Keratinocyte (primary cell): Measurements from ENCODE around the gene ZCCHC13. TPM values are rescaled to one million over a fixed set of nuclear protein-coding genes. Genes with fewer than 3 reads are reported as not detected.

Experiments
- DNase-seq: peaks from one replicate; pipeline ENCODE4 v3.0.0-alpha.2; 2011; ENCODE audit warnings: low read depth, missing footprints, low spot score
- FAIRE-seq: peaks from 2 replicates; lab custom pipeline; 2011; peaks lifted over from hg19 to GRCh38; lab: Jason Lieb, UNC
- H2AFZ ChIP-seq: 2 replicates; pipeline ENCODE4 v1.6.0; 2012; ENCODE audit warnings: low read length, control low read depth, inconsistent platforms; ENCODE audit not compliant: control insufficient read depth
- H3K27ac ChIP-seq: 2 replicates; pipeline ENCODE4 v1.5.1; 2011; ENCODE audit warnings: low read length; ENCODE audit not compliant: control insufficient read depth, insufficient read depth
- H3K27me3 ChIP-seq: 3 replicates; pipeline ENCODE4 v1.6.0; 2011; ENCODE audit warnings: low read length; ENCODE audit not compliant: control insufficient read depth, insufficient read depth; ENCODE audit errors: extremely low read depth
- H3K36me3 ChIP-seq, 2 experiments: 2 replicates in 1 of 2; 3 replicates in 1 of 2; pipeline ENCODE4 v1.5.1; 2011; ENCODE audit warnings: low read length in 2 of 2, mild to moderate bottlenecking in 1 of 2; ENCODE audit not compliant: control insufficient read depth in 2 of 2, insufficient read depth in 2 of 2; ENCODE audit errors: extremely low read depth in 1 of 2
- H3K4me1 ChIP-seq: 3 replicates; pipeline ENCODE4 v1.5.1; 2011; ENCODE audit warnings: low read length; ENCODE audit not compliant: control insufficient read depth, insufficient read depth; ENCODE audit errors: extremely low read depth
- H3K4me2 ChIP-seq: 3 replicates; pipeline ENCODE4 v1.6.0; 2011; ENCODE audit warnings: low read depth, low read length; ENCODE audit not compliant: control insufficient read depth, insufficient read depth; ENCODE audit errors: extremely low read depth
- H3K4me3 ChIP-seq, 3 experiments: fragments of 200-600 bp in 1 of 3; sonication (generic) in 1 of 3; 2 replicates in 2 of 3; 3 replicates in 1 of 3; pipeline ENCODE4 v1.5.1; 2011 to 2016; ENCODE audit warnings: low read length in 3 of 3, mild to moderate bottlenecking in 3 of 3, control low read depth in 2 of 3, inconsistent platforms in 1 of 3, low read depth in 1 of 3, mixed read lengths in 1 of 3, mixed run types in 1 of 3, moderate library complexity in 1 of 3; ENCODE audit not compliant: control insufficient read depth in 2 of 3, insufficient read depth in 2 of 3; ENCODE audit errors: extremely low read depth in 1 of 3
- H3K79me2 ChIP-seq: 2 replicates; pipeline ENCODE4 v1.6.0; 2012; ENCODE audit warnings: low read length; ENCODE audit not compliant: control insufficient read depth, insufficient read depth
- H3K9ac ChIP-seq: 3 replicates; pipeline ENCODE4 v1.6.0; 2011; ENCODE audit warnings: low read length; ENCODE audit not compliant: control insufficient read depth, insufficient read depth; ENCODE audit errors: extremely low read depth
- H3K9me1 ChIP-seq: 3 replicates; pipeline ENCODE4 v1.6.0; 2011; ENCODE audit warnings: low read length; ENCODE audit not compliant: control insufficient read depth, insufficient read depth; ENCODE audit errors: extremely low read depth
- H3K9me3 ChIP-seq: 2 replicates; pipeline ENCODE4 v1.5.1; 2012; ENCODE audit warnings: low read depth, low read length; ENCODE audit not compliant: control insufficient read depth
- H4K20me1 ChIP-seq: 3 replicates; pipeline ENCODE4 v1.6.0; 2011; ENCODE audit warnings: low read length; ENCODE audit not compliant: control insufficient read depth, insufficient read depth; ENCODE audit errors: extremely low read depth
- CTCF ChIP-seq, 3 experiments: IDR thresholded peaks in 1 of 3; conservative IDR thresholded peaks in 1 of 3; optimal IDR thresholded peaks in 1 of 3; 2 replicates in 2 of 3; 3 replicates in 1 of 3; pipeline versions ENCODE3 to v1.5.1; 2011; ENCODE audit warnings: low read length in 3 of 3, mild to moderate bottlenecking in 3 of 3, moderate library complexity in 2 of 3, control low read depth in 1 of 3, inconsistent platforms in 1 of 3; ENCODE audit not compliant: insufficient read depth in 2 of 3; ENCODE audit errors: extremely low read depth in 1 of 3
- EZH2 ChIP-seq: IDR thresholded peaks from one replicate; pipeline ENCODE4 v1.6.1; 2012; ENCODE audit warnings: inconsistent platforms, mild to moderate bottlenecking, low read length, moderate library complexity
- dilution Hi-C: fragments of 300-500 bp; cut with MboI; formaldehyde crosslinking; loops from one replicate; pipeline ENCODE4 v1.7.0; 2020; ENCODE audit warnings: low sequenced_read_pairs; ENCODE audit not compliant: extremely low pct_ligation_motif_present
- polyA plus RNA-seq, 5 experiments: library from polyadenylated mRNA; depleted of rRNA in 3 of 5; stranded (reverse) in 3 of 5; stranded (forward) in 1 of 5; unstranded in 1 of 5; fragments of >200 nt; gene quantifications; 1 replicate in 1 of 5; 2 replicates in 3 of 5; 3 replicates in 1 of 5; pipeline versions ENCODE4 v1.2.1 to v1.2.3, GENCODE V29; 2011 to 2012; ENCODE audit warnings: missing spikeins in 2 of 5, low read depth in 1 of 5, low replicate concordance in 1 of 5

The ZCCHC13 gene
- polyA plus RNA-seq, 1 donor (not counting 4 experiments of a cell fraction or from before 2014, with no cell fraction given): not detected

- Histone ChIP-seq H3K9ac (no peak overlapping the region), H2AFZ (no peak overlapping the region), H3K4me1 (no peaks in the 10 kb centered on the region), H3K9me1 (no peaks in the 10 kb centered on the region), H3K27me3 (no peaks in the 10 kb centered on the region), H3K36me3 (no peaks in the 10 kb centered on the region), H3K4me3 (no peak overlapping the region), H4K20me1 (no peaks in the 10 kb centered on the region), H3K27ac (no peak overlapping the region), H3K4me2 (no peak overlapping the region), H3K79me2 (no peaks in the 10 kb centered on the region), H3K9me3 (no peaks in the 10 kb centered on the region)
- dilution Hi-C loops: no loop called here
- FAIRE-seq (peak; percentile 60), DNase-seq (peak; percentile 41)
- TF ChIP-seq EZH2 (no peak), CTCF (optimal IDR thresholded peaks at IDR 0.05 in 1 of 3, IDR thresholded peaks at IDR 0.05 in 1 of 3, conservative IDR thresholded peaks at IDR 0.05 in 1 of 3; ENCODE audit: extremely low read depth in 1 of 3, insufficient read depth in 2 of 3, low read length in 3 of 3) (peak; percentile 53 to 61 (median 55))
Measured at GRCh38 chrX:74343343-74344279, 39.6 kb downstream of the ZCCHC13 start.

DNA sequence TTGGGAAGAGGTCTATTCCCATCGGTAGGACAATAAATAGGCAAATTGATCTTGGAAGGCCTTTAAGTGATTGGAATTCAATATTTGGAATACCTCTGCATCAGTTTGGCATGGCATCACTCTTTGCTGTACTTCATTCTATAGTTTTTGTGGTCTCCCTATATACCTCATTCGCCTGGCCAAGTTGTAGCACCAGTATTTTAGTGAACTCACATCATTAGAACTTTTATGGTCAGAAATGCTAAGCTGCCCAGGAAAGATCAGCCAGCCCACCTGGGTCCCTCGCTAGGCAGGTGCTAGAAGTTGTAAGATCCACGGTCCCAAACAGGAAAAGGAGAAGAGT is 40.3 kb downstream of the ZCCHC13 start:
- no peaks in the 10 kb centered on the region for H3K79me2 ChIP-seq
- H3K27ac ChIP-seq: no peak overlapping the region
- no peaks in the 10 kb centered on the region for H4K20me1 ChIP-seq
- no peaks in the 10 kb centered on the region for H3K9me3 ChIP-seq
- H3K9ac ChIP-seq: no peak overlapping the region
- no peak overlapping the region for H3K4me2 ChIP-seq
- dilution Hi-C loops: no loop called here
- FAIRE-seq (no peak), DNase-seq (no peak)
- no peak for TF ChIP-seq CTCF (optimal IDR thresholded peaks at IDR 0.05 in 1 of 3, IDR thresholded peaks at IDR 0.05 in 1 of 3, conservative IDR thresholded peaks at IDR 0.05 in 1 of 3; ENCODE audit: extremely low read depth in 1 of 3, insufficient read depth in 2 of 3, low read length in 3 of 3)
- TF ChIP-seq EZH2: no peak
- no peak overlapping the region for H3K4me3 ChIP-seq
- peaks cover 2% of the 10 kb centered on the region for H3K4me1 ChIP-seq
- no peaks in the 10 kb centered on the region for H3K9me1 ChIP-seq
- H2AFZ ChIP-seq: no peak overlapping the region
- H3K36me3 ChIP-seq: no peaks in the 10 kb centered on the region
- no peaks in the 10 kb centered on the region for H3K27me3 ChIP-seq
